HG02870 (cell line): ENCODE measurements around the gene SESN2.

Experiments
- ATAC-seq: cut with Tn5 transposase; IDR thresholded peaks from one replicate; pipeline ENCODE4 v1.9.1; 2021; ENCODE audit warnings: mild to moderate bottlenecking, moderate library complexity; ENCODE audit not compliant: unreplicated experiment

Gene SESN2

GRCh38 chr1:28259252-28259933 is at the start of gene SESN2:
SESN2 (plus strand) TSS chr1:28259518; CDS start chr1:28259848, 330 bp downstream.
- ATAC-seq: peak; percentile 93

DNA sequence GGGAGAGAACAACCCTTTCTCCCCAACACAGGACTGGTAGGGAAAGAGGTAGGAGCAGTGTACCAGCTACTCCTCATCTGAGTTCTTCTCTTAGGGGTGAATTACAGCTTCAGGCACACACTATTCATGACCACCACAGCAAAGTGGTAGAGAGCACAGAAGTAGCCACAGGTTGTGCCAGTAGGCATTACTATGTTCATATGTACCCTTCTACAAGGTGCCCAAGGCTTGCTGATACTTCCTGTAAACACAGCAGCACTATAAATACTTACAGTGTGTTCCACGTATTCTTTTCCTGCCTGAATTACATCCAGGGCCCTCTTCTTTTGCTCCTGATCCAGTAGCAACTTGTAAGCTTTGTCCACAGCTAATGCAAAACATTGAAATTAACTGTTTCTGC is 49.6 kb upstream of the SESN2 start:
- no peak for ATAC-seq

DNA sequence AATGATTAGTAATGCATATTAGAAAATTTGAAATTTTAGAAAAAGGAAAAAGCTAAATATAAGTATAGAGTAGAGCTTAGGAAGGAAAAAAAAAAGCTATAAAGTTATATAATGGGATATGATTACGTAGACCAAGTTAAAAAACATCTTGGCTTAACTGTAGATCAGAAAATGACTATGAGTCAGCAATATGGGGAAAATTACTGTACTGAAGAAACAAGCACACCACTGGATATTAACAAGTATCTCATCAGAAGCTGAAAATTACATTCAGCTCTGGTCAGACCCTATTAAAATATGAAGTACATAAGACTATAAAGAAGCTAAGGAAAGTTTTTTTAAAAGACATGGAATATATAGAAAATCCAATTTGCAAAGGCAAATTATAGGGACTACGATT is 46.0 kb upstream of the SESN2 start:
- ATAC-seq: no peak

DNA sequence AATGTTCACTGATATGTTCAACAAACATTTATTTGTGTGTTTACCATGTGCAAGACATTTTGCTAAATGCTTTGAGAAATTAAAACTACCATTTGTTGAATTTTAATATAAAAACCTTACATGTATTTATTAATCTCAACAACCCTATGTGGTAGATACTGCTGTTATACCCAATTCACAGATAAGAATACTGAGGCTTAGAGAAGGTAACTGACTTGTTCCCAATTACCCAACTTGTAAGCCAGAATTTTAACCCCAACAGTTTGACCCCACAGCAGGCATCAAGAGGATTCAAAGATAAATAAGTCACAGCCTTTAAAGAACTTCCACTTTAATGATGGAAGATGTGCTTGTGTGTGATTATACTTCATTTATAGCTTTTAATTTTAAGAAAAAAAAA is 30.2 kb upstream of the SESN2 start:
- no peak for ATAC-seq

DNA sequence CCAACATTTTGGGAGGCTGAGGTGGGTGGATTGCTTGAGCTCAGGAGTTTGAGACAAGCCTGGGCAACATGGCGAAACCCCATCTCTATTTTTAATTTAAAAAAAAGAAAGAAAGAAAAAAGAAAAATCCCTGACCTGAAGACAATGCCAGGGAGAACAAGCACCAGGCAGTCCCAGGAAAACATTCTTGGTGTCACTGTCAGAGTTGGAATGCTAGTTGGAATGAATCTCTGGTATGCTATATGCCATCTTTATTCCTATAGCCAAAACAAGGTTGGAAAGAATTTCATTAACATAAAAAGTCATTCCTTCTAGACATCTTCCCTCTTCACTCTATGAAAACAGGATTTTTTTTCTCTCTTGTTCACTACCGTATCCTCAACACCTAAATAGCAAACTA is 29.3 kb upstream of the SESN2 start:
- no peak for ATAC-seq

GRCh38 chr1:28232558-28233263 is 26.6 kb upstream of the SESN2 start, which contains the start of gene DNAJC8:
DNAJC8 (minus strand) TSS chr1:28233029; CDS start chr1:28232998, 31 bp downstream.
- ATAC-seq: peak; percentile 45

- ATAC-seq: no peak
These were observed 26.1 kb upstream of the SESN2 start for GRCh38 chr1:28233264-28233606.

- ATAC-seq: peak; percentile 89
These were observed 23.3 kb upstream of the SESN2 start, which contains the start of gene ATP5IF1 for GRCh38 chr1:28235755-28236655. ATP5IF1 (plus strand) TSS chr1:28236124; CDS start chr1:28236184, 60 bp downstream.

DNA sequence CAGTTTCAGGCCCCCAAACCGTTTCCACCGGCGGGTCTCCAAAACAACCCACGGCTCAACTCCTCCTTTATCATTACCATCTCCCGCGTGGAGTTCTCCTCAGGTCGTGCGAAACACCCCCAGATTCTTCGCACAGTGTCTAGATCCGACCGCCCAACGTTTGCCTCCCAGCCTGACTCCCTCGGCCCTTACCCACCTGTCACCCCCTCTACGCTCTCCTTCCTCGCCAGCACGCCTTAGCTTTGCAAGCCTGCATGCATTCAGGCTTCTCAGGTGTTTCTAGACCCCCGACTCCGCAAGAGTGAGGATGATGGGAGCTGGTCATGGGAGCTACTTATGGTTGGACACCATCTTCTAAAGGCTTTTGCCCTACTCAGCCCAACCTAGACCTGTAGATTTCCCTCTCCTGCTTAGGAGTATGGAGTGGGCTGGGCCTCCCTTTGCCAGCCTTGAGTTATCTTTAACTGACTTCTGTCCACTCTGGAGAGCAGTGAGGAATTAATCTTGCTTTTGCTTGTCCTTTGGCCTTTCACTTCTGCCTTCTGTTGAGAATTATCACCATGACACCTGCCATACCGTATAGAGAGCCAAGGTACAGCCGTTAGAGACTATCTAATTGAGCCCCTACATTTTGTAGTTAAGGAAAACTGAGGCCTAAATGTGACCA is 22.5 kb upstream of the SESN2 start:
- ATAC-seq: no peak

- no peak for ATAC-seq
These were observed 20.3 kb upstream of the SESN2 start for GRCh38 chr1:28239004-28239403.

DNA sequence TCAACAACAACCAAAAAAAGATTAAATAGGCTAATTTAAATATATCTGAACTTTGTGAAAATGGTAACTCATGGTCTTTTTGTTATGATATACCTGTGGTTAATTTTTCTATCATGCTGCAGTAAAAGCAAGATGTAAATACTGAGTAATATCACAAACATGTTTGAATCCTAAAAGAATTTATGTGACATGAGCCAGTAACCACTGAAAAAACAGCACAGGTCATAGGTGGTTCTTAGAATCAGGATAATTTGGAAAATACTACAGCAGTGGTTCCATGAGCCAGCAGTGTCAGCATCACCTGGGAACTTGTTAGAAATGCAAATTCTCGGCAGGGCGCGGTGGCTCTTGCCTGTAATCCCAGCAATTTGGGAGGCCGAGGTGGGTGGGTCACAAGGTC is 19.3 kb upstream of the SESN2 start:
- no peak for ATAC-seq

DNA sequence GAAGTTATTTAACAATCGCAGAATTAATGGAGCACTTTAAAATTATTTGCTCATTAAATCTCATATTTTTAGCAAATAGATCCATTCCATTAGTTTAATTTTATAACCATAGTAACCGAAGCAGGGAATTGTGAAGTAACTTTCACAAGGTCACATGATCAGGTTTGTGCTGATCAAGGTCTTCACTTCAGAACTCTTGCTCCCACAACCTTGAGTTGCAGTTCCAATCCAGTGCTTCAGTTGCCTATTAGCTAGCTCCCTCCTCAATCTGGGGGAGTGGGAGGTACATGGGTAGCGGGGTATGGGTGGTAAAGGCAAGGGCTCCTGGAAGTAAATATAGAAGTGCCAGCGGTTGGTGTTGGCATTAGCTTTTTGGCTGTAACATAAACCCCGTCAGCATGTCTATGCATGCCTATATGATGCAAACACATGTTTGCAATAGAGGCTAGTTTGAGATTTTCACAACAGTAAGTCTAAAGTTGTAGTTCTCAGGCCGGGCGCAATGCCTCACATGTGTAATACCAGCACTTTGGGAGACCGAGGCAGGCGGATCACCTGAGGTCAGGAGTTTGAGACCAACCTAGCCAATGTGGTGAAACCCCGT is 17.6 kb upstream of the SESN2 start:
- ATAC-seq: no peak

DNA sequence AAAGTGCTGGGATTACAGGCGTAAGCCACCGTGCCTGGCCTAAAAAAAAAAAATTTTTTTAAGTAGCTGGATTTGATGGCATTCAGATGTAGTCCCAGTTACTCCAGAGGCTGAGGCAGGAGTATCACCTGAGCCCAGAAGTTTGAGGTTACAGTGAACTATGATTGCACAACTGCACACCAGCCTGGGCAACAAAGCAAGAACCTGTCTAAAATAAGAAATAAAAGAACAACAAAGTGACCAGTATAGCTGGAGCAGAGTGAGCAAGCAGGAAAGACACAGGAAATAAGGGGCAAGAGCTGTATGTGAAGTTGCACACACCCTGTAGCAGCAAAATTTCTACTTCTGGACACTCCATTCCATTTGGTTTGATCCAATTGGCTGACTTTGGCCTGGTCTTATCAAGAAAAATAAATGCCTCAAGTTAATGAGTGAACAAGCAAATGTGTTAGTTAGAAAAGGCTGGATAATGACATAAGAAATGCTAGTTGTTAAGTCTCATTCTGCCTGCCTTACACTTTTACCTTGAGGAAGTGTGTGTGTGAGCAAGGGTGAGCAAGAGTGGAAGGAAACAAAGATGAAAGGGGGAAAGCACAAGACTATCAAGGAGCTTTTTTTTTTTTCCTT is 15.5 kb upstream of the SESN2 start:
- ATAC-seq: no peak

DNA sequence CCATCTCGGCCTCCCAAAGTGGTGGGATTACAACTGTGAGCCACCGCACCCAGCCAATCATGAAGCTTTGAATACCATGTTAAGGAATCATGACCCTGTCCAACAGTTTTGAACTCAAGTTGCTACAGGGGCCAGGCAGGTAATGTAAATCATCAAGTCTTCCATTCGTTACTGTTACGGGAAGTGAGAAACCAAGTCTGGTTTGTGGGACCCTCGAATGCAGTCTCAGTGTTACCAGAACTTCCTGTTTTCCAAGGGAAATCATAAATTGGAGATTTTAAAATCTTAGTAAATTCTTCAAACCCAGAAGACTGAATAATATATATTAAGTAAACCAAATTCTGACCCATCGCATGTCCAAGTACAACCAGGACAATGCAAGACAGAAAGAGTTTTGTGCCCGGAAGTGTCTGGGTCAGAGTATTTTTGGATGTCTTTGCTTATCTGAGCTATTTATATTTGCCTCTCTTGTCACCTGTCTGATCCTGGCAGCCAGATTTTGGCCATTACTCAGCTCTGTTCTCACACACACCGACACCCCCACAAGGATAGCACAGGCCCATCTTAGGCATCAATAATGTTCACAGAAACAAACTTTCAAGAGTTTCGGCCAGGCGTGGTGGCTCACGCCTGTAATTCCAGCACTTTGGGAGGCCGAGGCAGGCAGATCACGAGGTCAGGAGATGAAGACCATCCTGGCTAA is 14.6 kb upstream of the SESN2 start:
- ATAC-seq: no peak

DNA sequence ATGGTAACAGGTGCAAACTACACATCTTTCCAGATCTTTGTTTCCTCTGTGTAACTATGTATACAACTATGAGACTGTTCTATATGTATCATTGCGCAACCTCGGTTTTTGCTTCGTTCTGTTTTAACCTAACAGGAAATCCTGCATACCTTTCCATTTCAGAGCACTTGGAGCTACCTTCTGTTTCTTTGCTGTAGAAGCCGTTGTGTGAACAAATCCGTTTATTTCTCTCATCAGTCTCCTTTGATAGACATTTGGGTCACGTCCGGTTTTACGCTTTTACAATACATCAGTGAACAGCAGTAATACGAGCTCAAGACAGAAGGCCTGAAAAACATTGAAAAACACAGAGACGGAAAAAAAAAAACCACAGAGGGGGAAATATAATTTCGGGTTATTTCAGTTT is 12.9 kb upstream of the SESN2 start:
- no peak for ATAC-seq

DNA sequence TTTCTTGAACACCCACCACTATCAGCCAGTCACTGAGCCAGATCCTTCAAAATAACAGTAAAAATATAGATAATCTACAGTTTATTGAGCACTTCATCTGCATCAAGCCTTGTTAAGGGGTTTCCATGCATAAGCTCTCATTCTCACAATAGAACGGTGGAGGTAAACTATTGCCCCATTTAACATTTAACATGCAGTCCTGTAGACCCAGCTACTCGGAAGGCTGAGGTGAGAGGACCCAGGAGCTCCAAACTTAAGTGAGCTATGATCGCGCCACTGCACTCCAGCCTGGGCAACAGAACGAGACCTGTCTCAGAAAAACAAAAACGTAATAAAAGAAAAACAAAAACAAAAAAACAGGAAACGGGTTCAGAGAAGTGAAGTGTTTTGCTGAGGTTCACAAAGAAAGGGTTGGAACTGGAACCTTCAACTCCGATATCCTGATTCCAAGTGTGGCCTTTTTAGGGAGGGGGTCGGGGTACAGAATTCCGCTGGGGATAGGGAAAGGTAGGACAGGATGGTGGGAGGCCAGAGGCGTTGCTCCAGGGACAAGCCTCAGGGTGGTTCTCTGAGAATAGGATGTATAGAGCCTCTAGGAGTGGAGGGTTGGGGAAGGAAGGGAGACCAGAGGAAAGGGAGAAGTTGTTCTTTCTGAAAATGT is 11.6 kb upstream of the SESN2 start:
- no peak for ATAC-seq

DNA sequence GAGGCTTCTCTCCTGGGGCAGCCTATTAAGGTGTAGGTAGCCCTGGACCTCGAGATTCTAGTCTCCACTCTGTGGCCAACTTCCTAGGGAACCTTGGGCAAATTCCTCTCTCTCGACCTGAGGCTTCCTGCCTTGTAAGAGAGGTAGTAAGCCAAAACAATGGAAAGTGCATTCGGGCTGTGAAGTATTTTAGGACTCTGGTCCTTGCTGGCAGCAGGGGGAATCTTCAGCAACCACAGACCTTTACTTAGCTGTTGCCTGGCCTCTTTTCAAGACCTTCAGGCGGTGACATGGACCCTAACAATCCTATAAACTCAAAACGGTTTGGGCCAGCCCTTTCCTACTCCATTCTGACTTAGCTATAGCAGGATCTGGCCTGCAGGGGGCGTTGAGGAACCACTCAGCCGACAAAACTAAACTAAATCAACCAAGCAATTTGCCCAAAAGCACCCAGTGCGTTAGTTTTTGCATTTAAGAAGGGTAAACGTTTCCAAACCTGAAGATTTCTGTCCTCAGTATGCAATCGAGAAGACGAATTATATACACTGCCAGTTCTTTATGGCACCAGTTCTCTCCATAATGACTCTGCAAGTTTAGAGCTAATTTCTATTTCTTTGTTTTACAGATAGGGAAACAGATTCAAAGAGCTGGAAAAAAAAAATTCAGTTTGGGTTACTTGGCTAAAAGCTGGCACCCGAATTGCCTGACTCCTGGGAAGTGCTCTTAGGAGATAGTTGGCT is 10.9 kb upstream of the SESN2 start:
- ATAC-seq: no peak
